Ascending aorta (tissue), 2 donors: ENCODE results near the gene GNAT2. TPM values are rescaled to one million over a fixed set of nuclear protein-coding genes. Genes with fewer than 3 reads are reported as not detected.
"Not testable (repeated sequence)": the region's sequence is repeated elsewhere in the genome, so short reads cannot be mapped to it uniquely, and the experiment has no call there.

Source experiments
- DNase-seq, 2 donors: peaks; one replicate each; pipeline ENCODE4 v3.0.0-alpha.2; 2019; ENCODE audit warnings: low spot score in 2 of 2
- H3K27ac ChIP-seq, 2 donors: fragments of 200-600 bp; sonication (generic); one replicate each; pipeline ENCODE4 v1.5.1; 2016 to 2017; ENCODE audit warnings: mild to moderate bottlenecking in 1 of 2
- H3K27me3 ChIP-seq: fragments of 200-600 bp; sonication (generic); one replicate; pipeline ENCODE4 v1.5.1; 2017
- H3K36me3 ChIP-seq, 2 donors: fragments of 200-600 bp; sonication (generic); one replicate each; pipeline ENCODE4 v1.5.1; 2016
- H3K4me1 ChIP-seq, 2 donors: fragments of 200-600 bp; sonication (generic); one replicate each; pipeline ENCODE4 v1.5.1; 2016 to 2017; ENCODE audit warnings: mild to moderate bottlenecking in 1 of 2
- H3K4me3 ChIP-seq, 2 donors: fragments of 200-600 bp; sonication (generic); one replicate each; pipeline ENCODE4 v1.5.1; 2016 to 2017; ENCODE audit warnings: mild to moderate bottlenecking in 1 of 2
- H3K9me3 ChIP-seq, 2 donors: fragments of 200-600 bp; sonication (generic); one replicate each; pipeline ENCODE4 v1.5.1; 2016
- CTCF ChIP-seq, 3 experiments: fragments of 200-600 bp in 2 of 3; fragments of 450-650 bp in 1 of 3; sonication (generic) in 2 of 3; IDR thresholded peaks; one replicate each; pipeline ENCODE4 v1.5.1; 2016 to 2019; ENCODE audit warnings: antibody characterized with exemption in 3 of 3, mild to moderate bottlenecking in 1 of 3, moderate library complexity in 1 of 3
- intact Hi-C: fragments of 100-400 bp; cut with DNase I; formaldehyde crosslinking; loops from one replicate; pipeline ENCODE4 v1.15.1; 2023
- total RNA-seq: library from RNA; depleted of rRNA; stranded (reverse); fragments of >200 nt; gene quantifications from one replicate; pipeline ENCODE4 v1.1.0, GENCODE V29; 2016

Gene GNAT2
- not detected for total RNA-seq

- intact Hi-C loops: no loop called here
- Histone ChIP-seq H3K27me3 (no peaks in the 10 kb centered on the region), H3K36me3 (no peaks in the 10 kb centered on the region), H3K4me3 (peak within 1 kb of the TSS; percentile 50 to 85), H3K9me3 (no peaks in the 10 kb centered on the region), H3K4me1 (peaks cover 15 to 34% of the 10 kb centered on the region in 2 donors), H3K27ac (peak within 1 kb of the TSS; percentile 84 to 89)
- no peak for TF ChIP-seq CTCF (IDR thresholded peaks at IDR 0.05)
- DNase-seq: peak; percentile 77 to 92
Measured at GRCh38 chr1:109619576-109620400, at the start of gene GNAT2, which contains the start of gene AMPD2. TSS of gene GNAT2 (minus strand) at chr1:109619616. CDS start at chr1:109612870, 6,746 bp downstream. TSS of gene AMPD2 (plus strand) at chr1:109619837. CDS start at chr1:109621176, 1,339 bp downstream.

GRCh38 chr1:109668123-109668775 is 48.8 kb upstream of the GNAT2 start:
- H3K27me3 ChIP-seq: no peaks in the 10 kb centered on the region
- TF ChIP-seq CTCF (IDR thresholded peaks at IDR 0.05): no peak
- H3K36me3 ChIP-seq: peaks cover 7 to 11% of the 10 kb centered on the region in 2 donors
- H3K4me3 ChIP-seq: peak overlapping the region; percentile 59 to 66
- DNase-seq: no peak
- peak overlapping the region; percentile 14 to 22 for H3K27ac ChIP-seq
- H3K4me1 ChIP-seq: peaks cover 0 to 5% of the 10 kb centered on the region in 2 donors
- intact Hi-C loops: loop anchor here (1.0 kb wide), 1 partner anchor 12 kb away; the partner anchor contains the start of gene GSTM4
- no peaks in the 10 kb centered on the region for H3K9me3 ChIP-seq

GRCh38 chr1:109667452-109668122 is 48.2 kb upstream of the GNAT2 start, which contains the start of gene GSTM2:
TSS of gene GSTM2 (plus strand) at chr1:109668057. CDS start at chr1:109668116, 59 bp downstream.
- no peak for TF ChIP-seq CTCF (IDR thresholded peaks at IDR 0.05)
- intact Hi-C loops: loop anchor here (1.0 kb wide), 1 partner anchor 11 kb away; the partner anchor contains the start of gene GSTM4
- no peaks in the 10 kb centered on the region for H3K27me3 ChIP-seq
- H3K36me3 ChIP-seq: peaks cover under 1 to 11% of the 10 kb centered on the region in 2 donors
- no peaks in the 10 kb centered on the region for H3K9me3 ChIP-seq
- DNase-seq: peak; percentile 80 to 97
- peak within 1 kb of the TSS; percentile 59 to 66 for H3K4me3 ChIP-seq
- peaks cover 0 to 5% of the 10 kb centered on the region in 2 donors for H3K4me1 ChIP-seq
- H3K27ac ChIP-seq: peak within 1 kb of the TSS; percentile 22 to 28

- H3K4me1 ChIP-seq: peaks cover 0 to 5% of the 10 kb centered on the region in 2 donors
- DNase-seq: no peak
- H3K36me3 ChIP-seq: no peaks in the 10 kb centered on the region
- no peak overlapping the region for H3K4me3 ChIP-seq
- intact Hi-C loops: no loop called here
- no peaks in the 10 kb centered on the region for H3K9me3 ChIP-seq
- H3K27ac ChIP-seq: no peak overlapping the region
- H3K27me3 ChIP-seq: no peaks in the 10 kb centered on the region
- no peak for TF ChIP-seq CTCF (IDR thresholded peaks at IDR 0.05)
Measured at GRCh38 chr1:109664671-109665070, 45.3 kb upstream of the GNAT2 start.

GRCh38 chr1:109661391-109661790 is 42.0 kb upstream of the GNAT2 start:
- TF ChIP-seq CTCF (IDR thresholded peaks at IDR 0.05): no peak
- DNase-seq: no peak
- Histone ChIP-seq H3K4me3 (no peak overlapping the region), H3K9me3 (no peaks in the 10 kb centered on the region), H3K27ac (no peak overlapping the region), H3K27me3 (no peaks in the 10 kb centered on the region), H3K36me3 (peaks cover 0 to 7% of the 10 kb centered on the region in 2 donors), H3K4me1 (no peaks in the 10 kb centered on the region)
- intact Hi-C loops: no loop called here

GRCh38 chr1:109660691-109661026 is 41.2 kb upstream of the GNAT2 start:
- H3K27me3 ChIP-seq, intact Hi-C loops, H3K4me1 ChIP-seq, H3K27ac ChIP-seq, H3K4me3 ChIP-seq, H3K9me3 ChIP-seq, H3K36me3 ChIP-seq, DNase-seq: not testable (repeated sequence)
